HG02763 (cell line): ENCODE measurements around the gene DIPK1B.

Source experiments
- ATAC-seq: cut with Tn5 transposase; IDR thresholded peaks from one replicate; pipeline ENCODE4 v1.9.1; 2021; ENCODE audit warnings: mild to moderate bottlenecking, moderate library complexity; ENCODE audit not compliant: unreplicated experiment

The DIPK1B gene

GRCh38 chr9:136733611-136734010 is 21.2 kb downstream of the DIPK1B start:
- ATAC-seq = no peak

DNA sequence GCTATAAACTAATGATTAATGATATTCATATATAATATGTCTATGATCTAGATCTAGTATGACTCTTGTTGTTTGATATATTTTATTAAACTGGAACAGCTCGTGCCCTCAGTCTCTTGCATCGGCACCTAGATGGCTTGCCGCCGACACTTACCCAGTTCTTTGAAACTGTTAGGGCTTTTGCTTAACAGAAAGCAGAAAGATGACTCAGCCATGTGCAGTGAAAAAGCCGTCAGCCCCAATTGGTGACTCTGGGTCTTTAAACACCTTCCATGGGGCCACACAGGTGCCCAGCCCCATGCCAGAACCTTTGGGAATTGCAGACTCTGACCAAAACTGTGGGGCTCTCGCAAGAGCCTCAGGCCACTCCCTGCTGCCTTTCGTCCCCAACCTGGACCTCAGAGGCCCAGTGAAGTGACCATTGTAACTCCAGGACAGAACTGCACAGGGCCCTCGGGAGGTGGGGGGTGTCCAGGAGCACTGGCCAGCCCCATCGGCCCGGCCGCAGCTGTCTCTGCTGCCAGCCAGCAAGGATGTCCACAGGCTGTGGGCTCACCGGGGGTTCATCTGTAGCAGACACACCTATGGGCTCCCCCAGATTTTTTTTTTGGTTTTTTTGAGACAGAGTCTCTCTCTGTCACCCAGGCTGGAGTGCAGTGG is 22.6 kb downstream of the DIPK1B start:
- no peak for ATAC-seq

DNA sequence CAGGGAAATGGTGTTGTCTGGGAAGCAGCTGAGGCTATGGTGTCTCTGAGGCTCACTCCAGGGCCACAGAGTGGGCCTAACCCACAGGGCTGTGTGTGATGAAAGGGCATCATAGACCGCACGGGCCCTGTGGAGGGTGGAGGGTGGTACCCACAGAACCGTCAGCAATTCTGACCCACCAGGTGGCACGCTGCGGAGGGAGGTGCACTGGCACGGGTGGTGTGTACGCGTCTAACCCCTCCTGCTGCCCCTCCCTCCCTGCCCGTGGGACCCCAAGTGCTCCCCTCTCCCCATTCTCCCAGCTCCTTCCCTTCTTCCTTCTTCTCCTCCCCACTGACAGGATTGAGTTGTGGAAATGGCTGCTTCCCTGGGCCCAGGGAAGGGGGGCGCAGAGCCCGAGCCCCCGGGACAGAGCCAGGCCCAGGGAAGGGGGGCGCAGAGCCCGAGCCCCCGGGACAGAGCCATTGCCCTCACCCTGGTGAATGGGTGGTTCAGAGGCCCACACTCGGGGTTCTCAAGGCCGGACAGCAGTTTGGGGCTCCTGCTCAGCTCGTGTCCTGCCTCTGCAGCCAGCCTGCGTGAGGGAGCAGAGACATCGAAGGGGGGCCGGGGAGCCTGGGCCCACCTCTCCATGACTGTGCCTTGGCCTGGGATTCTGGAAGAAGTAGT is 23.6 kb downstream of the DIPK1B start:
- no peak for ATAC-seq

- no peak for ATAC-seq
These were observed 26.6 kb downstream of the DIPK1B start for GRCh38 chr9:136738960-136739359.

DNA sequence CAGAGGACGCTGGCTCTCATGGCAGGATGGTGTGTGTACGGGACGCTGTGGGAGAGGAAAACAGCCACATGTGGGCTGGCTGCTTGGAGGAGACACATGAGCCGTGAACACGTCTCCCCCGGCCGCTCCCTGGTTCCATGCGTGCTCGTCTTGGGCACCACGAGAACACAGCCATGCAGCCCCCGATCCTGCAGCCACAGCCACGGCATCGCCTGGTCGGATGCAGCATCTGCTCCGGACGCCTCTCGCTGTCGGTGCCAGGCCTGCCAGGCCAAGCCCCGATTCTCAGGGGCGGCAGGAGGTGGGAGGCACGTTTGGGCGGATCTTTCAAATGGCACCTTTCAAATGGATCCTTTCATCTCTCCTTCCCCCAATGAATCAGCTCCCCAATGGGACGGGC is 27.1 kb downstream of the DIPK1B start:
- no peak for ATAC-seq

- ATAC-seq = no peak
These were observed 27.7 kb downstream of the DIPK1B start for GRCh38 chr9:136740069-136740468.

DNA sequence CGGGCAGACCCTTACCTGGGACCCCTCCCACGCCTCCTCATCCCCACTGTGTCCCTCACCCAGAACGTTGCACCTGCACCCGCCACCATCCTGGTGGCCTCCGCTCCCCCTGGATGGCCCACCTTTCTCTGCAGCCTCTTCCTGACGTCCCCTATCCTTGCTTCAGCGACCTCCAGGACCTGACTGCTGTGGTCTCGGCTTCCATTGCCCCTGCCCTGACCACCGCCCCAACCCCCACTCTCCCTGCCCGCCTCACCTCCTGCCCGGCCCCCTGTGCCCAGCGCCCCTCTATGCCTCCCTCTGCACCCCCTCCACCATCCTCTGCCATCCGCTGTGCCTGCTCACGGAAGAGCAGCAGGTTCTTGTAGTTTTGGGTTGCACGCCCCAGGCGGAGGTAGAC is 28.1 kb downstream of the DIPK1B start:
- ATAC-seq = no peak

DNA sequence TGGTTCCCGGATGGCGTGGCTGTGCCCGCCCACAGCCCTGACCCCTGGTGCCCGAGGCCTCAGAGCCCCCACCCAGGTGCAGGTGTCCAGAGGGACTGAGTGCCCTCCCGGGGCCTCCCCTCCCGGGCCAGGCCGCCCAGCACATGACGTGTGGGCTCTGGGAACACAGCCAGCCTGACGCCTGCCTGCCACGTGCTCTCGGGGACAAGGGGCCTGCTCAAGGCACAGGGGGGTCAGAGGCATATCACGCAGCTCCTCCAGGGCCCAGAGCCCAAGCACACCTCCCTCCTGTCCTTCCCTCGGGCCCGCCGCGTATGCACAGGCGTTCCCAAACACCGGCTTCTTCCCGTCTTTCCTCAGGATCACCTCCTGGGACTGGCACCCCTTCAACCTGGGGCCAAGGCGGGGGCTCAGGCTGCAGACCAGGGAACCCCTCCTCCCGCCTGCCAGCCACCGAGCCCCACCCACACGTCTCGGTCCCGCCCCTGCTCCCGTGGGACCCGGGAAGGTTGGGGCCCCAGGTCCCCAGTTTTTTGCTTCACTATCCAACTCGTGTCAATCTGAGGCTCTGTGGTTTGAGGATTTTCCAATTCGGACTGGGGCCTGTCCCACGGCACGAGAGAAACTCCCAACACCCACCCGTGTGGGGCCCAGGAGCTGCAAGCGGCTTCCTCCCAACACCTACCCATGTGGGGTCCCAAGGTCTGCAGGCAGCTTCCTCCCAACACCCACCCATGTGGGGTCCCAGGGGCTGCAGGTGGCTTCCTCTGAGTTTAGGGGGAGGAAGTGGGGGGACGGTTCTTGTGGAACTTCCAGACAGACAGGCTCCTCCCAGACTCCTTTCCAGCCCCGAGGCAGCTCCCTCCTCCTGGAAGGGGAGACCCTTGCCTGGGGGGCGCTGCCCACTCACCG is 28.9 kb downstream of the DIPK1B start:
- no peak for ATAC-seq

DNA sequence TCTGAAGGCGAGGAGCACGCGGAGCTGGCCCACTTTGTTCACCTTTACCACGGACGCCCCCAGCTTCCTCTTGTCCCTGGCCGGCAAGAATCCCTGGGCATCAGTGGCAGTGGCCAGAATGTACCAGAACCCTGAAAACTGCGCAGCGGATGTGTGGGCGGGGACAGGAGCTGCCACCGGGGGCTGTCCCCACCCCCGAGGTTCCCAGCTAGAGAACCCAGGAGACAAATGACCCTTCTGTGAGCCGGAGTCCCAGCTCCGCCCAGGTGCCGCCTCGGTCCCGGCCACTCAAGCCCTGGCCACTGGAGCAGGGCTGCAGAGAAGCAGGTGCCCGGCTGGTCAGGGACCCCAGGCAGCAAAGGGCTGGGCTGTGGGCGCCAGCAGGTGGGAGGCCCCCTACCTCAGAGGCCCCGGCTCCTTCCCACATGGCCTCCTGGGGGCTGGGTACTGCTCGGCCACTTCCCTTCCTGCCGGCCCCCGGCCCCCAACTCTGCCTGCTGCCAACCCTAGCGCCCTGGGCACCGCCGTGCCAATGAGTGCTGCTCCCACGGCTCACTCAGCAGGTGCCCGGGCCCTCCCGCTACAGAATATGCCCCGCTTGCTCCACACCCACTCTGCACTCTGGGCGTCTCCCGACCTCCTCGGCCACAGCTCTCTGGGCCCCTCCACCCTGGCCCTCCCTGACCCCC is 29.7 kb downstream of the DIPK1B start:
- no peak for ATAC-seq

DNA sequence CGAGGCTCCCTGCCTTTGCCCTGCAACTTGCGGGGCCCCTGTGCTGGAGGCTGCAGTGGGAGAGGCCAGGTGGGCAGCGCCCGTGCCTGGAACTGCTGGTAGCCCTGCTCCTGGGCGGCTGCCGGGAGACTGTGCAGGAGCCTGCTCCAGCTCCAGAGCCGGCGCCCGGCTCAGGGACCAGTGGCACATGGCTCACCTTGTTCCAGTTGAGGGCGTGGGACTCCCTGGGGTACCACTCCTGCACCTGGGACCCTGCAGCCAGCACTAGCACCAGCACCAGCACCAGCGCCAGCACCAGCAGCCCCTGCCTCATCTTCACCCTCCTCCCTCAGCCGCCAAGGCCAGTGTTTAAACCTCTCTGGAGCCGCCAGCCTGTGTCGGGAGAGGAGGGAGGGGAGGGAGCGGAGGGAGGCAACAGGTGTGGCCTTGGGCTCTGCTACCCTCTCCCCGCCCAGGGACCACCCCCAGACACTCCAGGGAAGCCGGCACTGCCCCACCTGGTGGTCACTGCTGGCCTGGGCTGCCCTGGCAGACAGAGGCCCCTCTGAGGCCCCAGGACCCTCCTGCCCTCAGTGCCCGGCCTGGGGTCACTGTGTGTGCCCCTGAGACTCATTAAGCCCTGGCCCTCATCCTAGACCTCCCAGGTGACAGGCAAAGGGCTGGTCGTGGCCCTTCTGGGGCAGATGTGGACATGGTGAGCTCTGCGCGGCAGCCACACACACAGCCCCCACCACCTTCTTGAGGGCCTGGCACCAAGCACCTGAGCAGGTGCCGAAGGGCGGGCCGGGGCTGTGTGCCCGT is 30.4 kb downstream of the DIPK1B start, which contains the start of gene LCN10:
Gene LCN10, minus strand, starts transcription at position 350 of the 801 bp plus-strand sequence. Its CDS starts 37 bp downstream, at position 313.
- no peak for ATAC-seq

DNA sequence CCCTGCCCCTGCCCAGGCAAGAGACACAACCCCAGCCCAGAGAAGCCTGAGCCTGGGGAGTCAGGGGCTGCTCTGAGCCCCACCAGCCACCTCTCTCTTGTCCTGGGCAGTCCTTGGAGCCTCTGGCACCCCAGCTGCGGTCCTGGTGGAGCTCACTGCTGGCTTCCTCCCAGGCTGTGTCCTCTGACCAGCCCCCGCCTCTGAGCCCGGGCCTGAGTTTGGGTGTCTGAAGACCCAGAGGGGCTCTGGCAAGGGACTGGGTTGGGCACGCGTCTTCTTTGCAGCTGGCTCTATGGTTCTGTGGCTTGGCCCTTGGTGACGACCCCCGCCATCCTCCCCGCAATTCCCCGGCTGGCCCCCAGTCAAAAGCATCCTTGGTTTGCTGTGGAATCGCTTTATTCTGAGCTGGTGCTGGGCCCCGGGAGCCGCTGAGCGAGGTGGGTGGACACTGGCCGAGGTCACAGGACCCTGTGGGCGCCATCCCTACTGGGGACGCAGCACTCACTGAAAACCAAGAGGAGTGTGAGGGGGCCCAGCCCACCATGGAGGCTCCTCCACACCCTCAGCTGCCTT is 31.4 kb downstream of the DIPK1B start:
- no peak for ATAC-seq

DNA sequence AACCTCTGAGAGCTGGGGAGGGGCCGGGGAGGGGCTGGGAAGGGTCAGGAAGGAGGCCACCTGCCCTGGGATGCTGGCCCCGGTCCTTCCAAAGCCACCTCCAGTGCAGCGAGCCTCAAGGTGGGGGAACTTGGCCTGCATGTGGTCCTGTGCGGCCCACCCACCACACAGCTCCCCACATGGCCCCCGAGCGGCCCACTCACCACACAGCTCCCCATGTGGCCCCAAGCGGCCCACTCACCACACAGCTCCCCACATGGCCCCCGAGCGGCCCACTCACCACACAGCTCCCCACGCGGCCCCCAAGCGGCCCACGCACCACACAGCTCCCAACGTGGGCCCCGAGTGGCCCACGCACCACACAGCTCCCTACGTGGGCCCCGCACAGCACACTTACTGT is 32.4 kb downstream of the DIPK1B start:
- no peak for ATAC-seq

DNA sequence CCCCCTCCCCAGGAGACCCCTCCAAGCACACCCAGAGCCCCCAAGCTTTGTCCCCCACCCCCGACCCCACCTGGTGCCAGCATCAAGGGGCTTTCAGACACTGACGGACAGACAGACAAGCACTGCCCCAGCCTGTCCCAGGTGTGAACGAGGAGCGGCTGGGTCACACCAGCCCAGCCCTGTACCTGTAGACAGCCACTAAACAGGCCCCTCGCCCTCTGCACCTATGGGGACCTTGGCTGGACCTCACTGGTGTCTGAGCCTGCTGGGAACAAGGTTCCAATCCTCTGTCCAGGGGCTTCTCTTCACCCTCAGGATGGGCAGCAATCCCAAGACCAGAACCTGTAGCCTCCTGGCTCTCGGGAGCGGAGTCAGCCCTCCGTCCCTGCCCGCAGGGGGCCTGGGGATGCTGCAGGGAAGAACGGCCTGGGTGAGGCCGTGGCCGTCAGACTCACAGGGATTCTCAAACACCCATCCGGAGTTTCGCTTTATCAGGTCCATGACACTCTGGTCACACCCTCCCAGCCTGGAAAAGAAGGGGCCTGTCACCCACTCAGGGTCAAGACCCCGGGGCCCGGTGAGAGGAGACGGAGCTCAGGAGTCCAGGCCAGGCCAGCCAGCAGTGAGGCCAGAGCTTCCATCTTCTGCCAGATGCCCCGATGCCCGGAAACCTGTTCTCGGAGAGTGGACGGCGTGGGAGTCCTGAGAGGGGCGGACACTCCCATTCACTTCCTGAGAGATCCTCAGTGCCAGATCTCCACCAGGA is 33.2 kb downstream of the DIPK1B start:
- no peak for ATAC-seq

DNA sequence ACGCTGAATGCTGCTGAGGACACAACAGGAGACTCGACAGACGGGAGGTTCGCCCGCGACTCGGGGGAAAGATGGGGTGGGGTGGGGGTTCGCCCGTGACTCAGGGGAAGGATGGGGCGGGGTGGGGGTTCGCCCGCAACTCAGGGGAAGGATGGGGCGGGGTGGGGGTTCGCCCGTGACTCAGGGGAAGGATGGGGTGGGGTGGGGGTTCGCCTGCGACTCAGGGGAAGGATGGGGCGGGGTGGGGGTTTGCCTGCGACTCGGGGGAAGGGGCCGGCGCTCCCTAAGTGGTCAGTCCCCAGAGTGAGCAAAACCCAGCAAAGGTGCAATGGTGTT is 33.8 kb downstream of the DIPK1B start:
- no peak for ATAC-seq

DNA sequence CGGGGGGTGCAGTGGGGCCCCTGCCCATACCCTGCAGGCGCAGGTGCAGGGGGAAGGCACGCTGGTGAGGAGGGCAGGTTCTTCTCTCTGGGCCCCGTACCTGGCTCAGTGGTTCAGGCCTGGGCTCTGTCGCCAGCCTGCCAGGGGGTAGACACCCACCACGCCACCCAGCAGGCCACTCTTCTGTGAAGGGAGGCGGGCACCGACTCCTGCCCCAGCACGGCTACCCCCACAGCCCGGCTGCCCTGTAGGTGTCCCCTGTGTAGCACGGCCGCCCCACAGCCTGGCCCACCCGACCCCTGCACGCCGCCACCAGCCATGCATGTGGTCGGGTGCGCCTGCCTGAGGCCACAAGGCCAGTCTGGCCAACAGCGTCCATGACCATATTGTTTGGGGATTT is 34.2 kb downstream of the DIPK1B start:
- no peak for ATAC-seq

DNA sequence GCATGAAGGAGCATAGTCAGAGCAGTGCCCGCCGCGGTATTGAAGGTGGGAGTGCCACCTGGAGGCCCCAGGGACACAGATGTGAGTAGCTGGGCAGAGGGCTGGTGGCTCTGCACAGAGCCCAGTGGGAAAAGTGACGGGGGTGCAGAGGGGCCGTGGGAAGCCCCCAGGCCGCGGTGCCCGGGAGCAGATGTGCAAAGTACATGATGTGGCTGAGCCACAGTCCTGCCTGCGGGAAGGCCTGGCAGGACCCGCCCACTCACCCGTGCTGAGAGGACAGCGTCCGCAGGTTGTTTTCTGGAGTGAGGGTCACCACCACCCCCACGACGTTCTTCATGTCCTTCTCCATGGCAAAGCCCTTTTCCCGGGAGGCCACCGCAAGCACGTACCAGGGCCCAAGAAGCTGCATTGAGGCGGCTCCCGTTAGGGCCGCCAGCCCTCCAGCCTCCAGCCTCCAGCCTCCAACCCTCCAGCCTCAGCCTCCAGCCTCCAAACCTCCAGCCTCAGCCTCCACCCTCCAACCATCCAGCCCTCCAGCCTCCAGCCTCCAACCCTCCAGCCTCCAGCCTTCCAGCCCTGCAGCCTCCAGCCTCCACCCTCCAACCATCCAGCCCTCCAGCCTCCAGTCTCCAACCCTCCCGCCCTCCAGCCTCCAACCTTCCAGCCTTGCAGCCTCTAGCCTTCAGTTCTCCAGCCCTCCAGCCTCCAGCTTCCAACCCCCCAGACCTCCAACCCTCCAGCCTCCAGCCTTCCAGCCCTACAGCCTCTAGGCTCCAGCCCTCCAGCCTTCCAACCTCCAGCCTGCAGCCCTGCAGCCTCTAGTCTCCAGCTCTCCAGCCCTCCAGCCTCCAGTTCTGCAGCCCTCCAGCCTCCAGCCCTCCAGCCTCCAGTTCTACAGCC is 35.0 kb downstream of the DIPK1B start:
- ATAC-seq = no peak

DNA sequence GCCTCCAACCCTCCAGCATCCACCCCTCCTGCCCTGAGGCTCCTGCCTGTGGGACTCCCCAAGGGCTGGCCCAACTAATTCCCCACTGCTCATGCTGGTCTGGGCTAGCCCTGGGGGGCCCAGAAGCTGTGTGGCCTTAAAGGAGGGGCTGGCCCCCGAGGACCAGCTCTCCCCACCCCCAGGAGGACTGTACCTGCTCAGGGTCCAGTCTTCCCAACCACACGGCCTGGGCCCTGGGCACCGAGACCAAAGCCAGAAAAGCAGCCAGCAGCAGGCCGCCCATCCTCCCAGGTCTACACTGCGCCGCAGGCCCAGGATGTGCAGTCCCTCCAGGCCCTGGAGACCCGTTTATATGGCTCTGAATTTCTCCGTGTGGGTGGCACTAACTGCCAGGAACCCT is 35.8 kb downstream of the DIPK1B start, which contains the start of gene LCN6:
Gene LCN6, minus strand, starts transcription at position 325 of the 400 bp plus-strand sequence. Its CDS starts 42 bp downstream, at position 283.
- ATAC-seq = no peak
